ENCODE results near the gene ZNF438. TPM values are rescaled to one million over a fixed set of nuclear protein-coding genes. Genes with fewer than 3 reads are reported as not detected.

ZNF438 gene
- total RNA-seq, 2 donors from 2014 or later: 2.6 to 2.9 TPM

- H3K9me3 ChIP-seq: no peaks in the 10 kb centered on the region
- WGBS, 2 donors: 90 to 100% methylated on average over 1 of the region's 1 CpG
- TF ChIP-seq POLR2A (IDR thresholded peaks at IDR 0.05) (no peak), CTCF (IDR thresholded peaks at IDR 0.05) (no peak)
- H3K4me3 ChIP-seq: no peak overlapping the region
- ATAC-seq (no peak), DNase-seq (no peak)
- intact Hi-C loops (cut with DNase I): no loop called here
- no peaks in the 10 kb centered on the region for H3K36me3 ChIP-seq (replicated peaks in 1 of 2; ENCODE audit: insufficient read depth in 1 of 2, low read depth in 2 of 2)
- no peaks in the 10 kb centered on the region for H3K4me1 ChIP-seq
- H3K27ac ChIP-seq: no peak overlapping the region
- no peaks in the 10 kb centered on the region for H3K27me3 ChIP-seq
Observed at GRCh38 chr10:30993155-30993554, 38.5 kb downstream of the ZNF438 start.

GRCh38 chr10:30992681-30993080, 39.0 kb downstream of the ZNF438 start:
- H3K36me3 ChIP-seq (replicated peaks in 1 of 2; ENCODE audit: insufficient read depth in 1 of 2, low read depth in 2 of 2): no peaks in the 10 kb centered on the region
- 82 to 97% methylated on average over 4 of the region's 4 CpGs for WGBS, 2 donors
- intact Hi-C loops (cut with DNase I): no loop called here
- ATAC-seq (no peak), DNase-seq (no peak)
- H3K9me3 ChIP-seq: no peaks in the 10 kb centered on the region
- no peaks in the 10 kb centered on the region for H3K4me1 ChIP-seq
- no peaks in the 10 kb centered on the region for H3K27me3 ChIP-seq
- H3K4me3 ChIP-seq: no peak overlapping the region
- H3K27ac ChIP-seq: no peak overlapping the region
- TF ChIP-seq CTCF (IDR thresholded peaks at IDR 0.05): no peak
- TF ChIP-seq POLR2A (IDR thresholded peaks at IDR 0.05): no peak

DNA sequence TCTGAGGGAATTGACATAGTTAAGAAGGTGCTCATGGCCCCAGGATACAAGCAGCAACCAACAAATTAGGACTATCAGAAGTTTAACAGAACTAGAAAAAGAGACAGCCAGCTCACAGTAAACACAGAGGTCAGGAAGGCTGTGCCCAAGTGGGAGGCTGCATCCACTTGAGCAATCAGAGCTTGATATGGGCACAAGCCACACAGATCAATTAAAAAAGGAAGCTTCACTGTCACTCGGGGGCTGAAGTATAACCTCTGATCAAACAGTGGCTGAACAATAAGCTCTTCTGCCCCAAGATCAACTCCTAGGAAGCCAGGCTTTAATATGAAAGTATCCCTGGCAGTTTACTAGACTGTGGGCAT, 40.0 kb downstream of the ZNF438 start:
- WGBS, 2 donors: 47 to 78% methylated on average over 1 of the region's 1 CpG

GRCh38 chr10:30990971-30991646, 40.6 kb downstream of the ZNF438 start:
- TF ChIP-seq POLR2A (IDR thresholded peaks at IDR 0.05) (no peak), CTCF (IDR thresholded peaks at IDR 0.05) (no peak)
- no peaks in the 10 kb centered on the region for H3K4me1 ChIP-seq
- intact Hi-C loops (cut with DNase I): no loop called here
- no peaks in the 10 kb centered on the region for H3K36me3 ChIP-seq (replicated peaks in 1 of 2; ENCODE audit: insufficient read depth in 1 of 2, low read depth in 2 of 2)
- no peak overlapping the region for H3K27ac ChIP-seq
- WGBS, 2 donors: 93 to 96% methylated on average over 2 of the region's 2 CpGs
- ATAC-seq: no peak
- no peak for DNase-seq
- H3K4me3 ChIP-seq: no peak overlapping the region
- no peaks in the 10 kb centered on the region for H3K9me3 ChIP-seq
- H3K27me3 ChIP-seq: no peaks in the 10 kb centered on the region

More for the DNA sequence above, 40.0 kb downstream of the ZNF438 start:
- no peaks in the 10 kb centered on the region for H3K36me3 ChIP-seq (replicated peaks in 1 of 2; ENCODE audit: insufficient read depth in 1 of 2, low read depth in 2 of 2)
- no peak overlapping the region for H3K4me3 ChIP-seq
- no peaks in the 10 kb centered on the region for H3K4me1 ChIP-seq
- ATAC-seq (no peak), DNase-seq (no peak)
- H3K9me3 ChIP-seq: no peaks in the 10 kb centered on the region
- H3K27me3 ChIP-seq: no peaks in the 10 kb centered on the region
- H3K27ac ChIP-seq: no peak overlapping the region
- intact Hi-C loops (cut with DNase I): no loop called here
- TF ChIP-seq CTCF (IDR thresholded peaks at IDR 0.05): no peak
- no peak for TF ChIP-seq POLR2A (IDR thresholded peaks at IDR 0.05)

DNA sequence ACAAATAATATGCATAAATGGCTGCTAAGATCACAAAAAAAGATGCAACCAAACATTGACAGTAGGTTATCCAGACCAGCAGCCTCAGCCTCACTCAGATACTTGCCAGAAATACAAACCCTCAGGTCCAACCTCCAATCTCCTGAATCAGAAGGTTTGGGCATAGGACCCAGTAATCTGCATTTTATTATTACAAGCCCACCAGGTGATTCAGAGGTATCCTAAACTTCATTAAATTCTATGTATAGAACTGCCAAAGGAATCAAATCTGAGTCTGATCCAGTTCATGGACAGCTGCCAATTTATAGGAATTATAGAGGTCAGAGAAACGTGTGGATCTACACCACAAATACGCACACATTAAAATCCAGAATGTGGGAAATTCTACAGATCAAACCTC, 41.3 kb downstream of the ZNF438 start:
- Histone ChIP-seq H3K27me3 (no peaks in the 10 kb centered on the region), H3K27ac (no peak overlapping the region), H3K4me3 (no peak overlapping the region), H3K4me1 (no peaks in the 10 kb centered on the region), H3K36me3 (replicated peaks in 1 of 2; ENCODE audit: insufficient read depth in 1 of 2, low read depth in 2 of 2) (no peaks in the 10 kb centered on the region), H3K9me3 (no peaks in the 10 kb centered on the region)
- 85 to 89% methylated on average over 2 of the region's 2 CpGs for WGBS, 2 donors
- no peak for DNase-seq
- ATAC-seq: no peak
- intact Hi-C loops (cut with DNase I): no loop called here
- TF ChIP-seq CTCF (IDR thresholded peaks at IDR 0.05): no peak
- no peak for TF ChIP-seq POLR2A (IDR thresholded peaks at IDR 0.05)
